Measurements from ENCODE around the gene GSG1L2.

GSG1L2 gene

DNA sequence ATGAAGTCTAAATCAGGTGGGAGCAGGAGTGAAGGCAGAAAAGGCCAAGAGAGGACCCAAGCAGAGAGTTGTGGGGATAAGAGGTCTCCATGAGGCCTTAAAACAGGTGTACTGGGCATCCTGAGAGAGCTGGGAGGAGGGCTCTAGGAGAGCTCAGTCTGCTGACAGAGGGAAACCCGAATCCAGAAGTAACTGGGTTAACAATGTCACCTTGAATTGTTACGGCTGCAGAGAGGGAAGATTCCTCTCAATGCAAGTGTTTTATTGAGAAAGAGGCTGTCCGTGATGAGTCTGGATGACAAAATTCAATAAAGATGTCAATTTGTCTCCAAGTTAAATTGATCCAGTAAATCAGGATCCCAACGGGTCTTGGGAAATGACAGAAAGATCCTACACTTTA is 38.8 kb downstream of the GSG1L2 start:
- Histone ChIP-seq H3K9me3 (ENCODE audit: control insufficient read depth, low read length) (no peaks in the 10 kb centered on the region), H3K27me3 (ENCODE audit: control insufficient read depth, insufficient read depth, low read length) (no peaks in the 10 kb centered on the region), H3K36me3 (ENCODE audit: control insufficient read depth, insufficient read depth, low read length) (no peaks in the 10 kb centered on the region), H3K9ac (ENCODE audit: low read length) (no peak overlapping the region), H3K4me1 (ENCODE audit: control insufficient read depth, insufficient read depth, low read length) (no peaks in the 10 kb centered on the region), H3K4me3 (ENCODE audit: low read length) (no peak overlapping the region)

DNA sequence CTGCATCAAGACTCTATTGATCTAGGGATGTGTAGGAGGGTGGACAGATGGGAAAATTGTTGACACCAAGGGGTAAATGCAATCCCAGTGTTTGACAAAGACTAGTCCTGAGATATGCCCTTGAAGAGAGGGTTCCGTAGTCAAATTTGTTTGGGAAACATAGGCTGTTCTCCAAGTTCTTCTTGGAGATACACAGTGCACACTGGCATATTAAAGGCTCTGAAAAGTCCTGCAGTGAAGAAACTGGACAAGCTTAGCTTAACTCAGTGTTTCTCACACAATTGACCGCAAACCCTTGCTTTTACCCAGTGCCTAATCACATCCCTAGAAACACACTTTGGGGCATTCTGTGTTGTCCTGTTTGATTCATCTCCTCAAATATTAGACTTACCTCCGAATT is 41.3 kb downstream of the GSG1L2 start:
- Histone ChIP-seq H3K27me3 (ENCODE audit: control insufficient read depth, insufficient read depth, low read length) (no peaks in the 10 kb centered on the region), H3K9ac (ENCODE audit: low read length) (no peak overlapping the region), H3K4me1 (ENCODE audit: control insufficient read depth, insufficient read depth, low read length) (no peaks in the 10 kb centered on the region), H3K4me3 (ENCODE audit: low read length) (no peak overlapping the region), H3K9me3 (ENCODE audit: control insufficient read depth, low read length) (no peaks in the 10 kb centered on the region), H3K36me3 (ENCODE audit: control insufficient read depth, insufficient read depth, low read length) (no peaks in the 10 kb centered on the region)

DNA sequence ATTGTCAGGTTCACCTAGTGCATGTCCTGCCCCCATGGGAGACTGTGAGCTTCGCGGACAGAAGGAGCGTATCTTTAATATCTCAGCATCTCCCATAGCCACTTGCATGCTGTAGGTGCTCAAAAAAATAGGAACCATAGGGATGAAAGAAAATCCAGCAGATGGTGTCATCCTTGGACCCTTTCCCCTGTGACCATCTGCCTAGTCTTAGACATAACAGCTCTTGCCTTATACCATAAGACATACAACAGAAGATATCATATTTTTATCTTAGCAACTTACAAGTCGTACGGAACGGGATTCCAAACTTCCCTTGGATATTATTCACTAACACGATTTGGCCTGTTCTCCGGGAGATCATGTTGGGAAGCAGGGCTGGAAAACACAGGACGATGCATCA is 45.0 kb downstream of the GSG1L2 start:
- Histone ChIP-seq H3K4me3 (ENCODE audit: low read length) (no peak overlapping the region), H3K9ac (ENCODE audit: low read length) (no peak overlapping the region), H3K27me3 (ENCODE audit: control insufficient read depth, insufficient read depth, low read length) (no peaks in the 10 kb centered on the region), H3K36me3 (ENCODE audit: control insufficient read depth, insufficient read depth, low read length) (no peaks in the 10 kb centered on the region), H3K4me1 (ENCODE audit: control insufficient read depth, insufficient read depth, low read length) (no peaks in the 10 kb centered on the region), H3K9me3 (ENCODE audit: control insufficient read depth, low read length) (no peaks in the 10 kb centered on the region)

DNA sequence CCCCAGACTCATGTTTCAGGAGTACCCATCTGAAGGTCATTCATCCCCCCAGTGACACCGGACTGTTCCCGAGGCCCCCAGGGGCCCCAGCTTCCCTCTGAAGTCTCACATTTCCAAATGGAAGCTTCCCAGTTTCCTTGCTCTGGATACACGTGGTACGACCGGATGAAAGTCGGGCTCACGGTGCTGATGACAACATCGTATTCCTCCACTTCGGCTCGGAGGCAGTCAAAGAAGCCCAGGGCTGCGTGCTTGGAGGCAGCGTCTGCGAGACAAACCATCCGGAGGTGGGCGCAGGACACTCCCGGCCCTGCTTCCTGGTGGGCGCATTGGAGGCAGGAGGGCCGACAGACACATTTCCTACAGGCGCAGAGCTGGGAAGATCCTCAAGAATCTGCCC is 49.2 kb downstream of the GSG1L2 start:
- H3K36me3 ChIP-seq (ENCODE audit: control insufficient read depth, insufficient read depth, low read length) = no peaks in the 10 kb centered on the region
- no peak overlapping the region for H3K9ac ChIP-seq (ENCODE audit: low read length)
- H3K9me3 ChIP-seq (ENCODE audit: control insufficient read depth, low read length) = no peaks in the 10 kb centered on the region
- H3K4me3 ChIP-seq (ENCODE audit: low read length) = no peak overlapping the region
- H3K4me1 ChIP-seq (ENCODE audit: control insufficient read depth, insufficient read depth, low read length) = no peaks in the 10 kb centered on the region
- peaks cover 1% of the 10 kb centered on the region for H3K27me3 ChIP-seq (ENCODE audit: control insufficient read depth, insufficient read depth, low read length)

DNA sequence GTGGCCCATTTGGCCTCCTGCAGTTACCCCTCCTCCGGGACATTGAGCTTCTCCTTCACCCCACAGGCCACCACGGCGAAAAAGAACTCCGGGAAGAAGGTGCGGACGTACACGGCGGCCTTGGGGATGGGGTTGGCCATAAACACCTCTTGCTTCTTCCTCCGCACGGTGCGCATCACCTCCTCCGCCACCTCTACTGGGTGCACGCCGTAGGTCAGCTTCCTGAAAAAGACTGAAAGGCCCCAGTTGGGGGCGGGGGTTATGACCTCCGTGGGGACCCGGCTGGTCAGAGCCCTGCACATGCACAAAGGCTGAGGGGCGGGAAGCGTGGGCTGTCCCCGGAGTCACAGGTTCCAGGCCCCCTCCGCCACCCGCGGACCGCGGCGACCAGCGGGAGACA is 50.4 kb downstream of the GSG1L2 start:
- Histone ChIP-seq H3K4me1 (ENCODE audit: control insufficient read depth, insufficient read depth, low read length) (no peaks in the 10 kb centered on the region), H3K4me3 (ENCODE audit: low read length) (no peak overlapping the region), H3K9ac (ENCODE audit: low read length) (no peak overlapping the region), H3K36me3 (ENCODE audit: control insufficient read depth, insufficient read depth, low read length) (no peaks in the 10 kb centered on the region), H3K27me3 (ENCODE audit: control insufficient read depth, insufficient read depth, low read length) (peaks cover 3% of the 10 kb centered on the region), H3K9me3 (ENCODE audit: control insufficient read depth, low read length) (no peaks in the 10 kb centered on the region)

DNA sequence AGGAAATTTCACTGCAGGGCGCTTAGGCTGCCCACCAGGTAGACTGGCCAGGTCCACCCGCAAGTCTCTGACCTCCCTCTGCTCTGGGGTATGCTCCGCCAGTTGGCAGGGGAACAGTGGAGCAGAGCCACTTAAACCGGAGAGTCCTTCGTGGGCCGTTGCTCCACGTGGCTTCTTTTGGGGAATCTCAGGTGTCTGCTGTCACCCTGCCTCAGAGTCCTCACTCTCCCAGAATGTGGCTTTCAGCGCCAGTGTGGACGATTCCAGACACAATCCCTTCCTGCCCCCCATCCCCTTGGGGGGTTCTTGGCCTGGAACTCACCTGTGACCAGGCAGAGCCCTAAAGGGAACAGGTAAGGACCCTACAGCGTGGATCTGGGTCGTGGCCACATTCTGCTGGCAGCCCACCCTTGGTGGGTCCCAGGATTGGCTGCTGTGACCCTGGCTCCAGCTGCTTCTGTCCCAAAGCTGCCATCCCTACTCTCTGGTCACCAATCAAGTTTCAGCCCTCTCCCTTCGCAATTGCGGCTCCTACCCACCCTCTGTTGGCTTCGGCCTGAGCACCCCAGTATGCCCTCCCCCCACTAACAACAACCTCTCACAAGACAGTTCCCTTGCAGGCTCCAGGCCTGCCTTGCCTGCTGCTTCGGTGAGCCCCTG is 52.7 kb downstream of the GSG1L2 start:
- H3K27me3 ChIP-seq (ENCODE audit: control insufficient read depth, insufficient read depth, low read length) = peaks cover 3% of the 10 kb centered on the region
- no peaks in the 10 kb centered on the region for H3K4me1 ChIP-seq (ENCODE audit: control insufficient read depth, insufficient read depth, low read length)
- no peak overlapping the region for H3K9ac ChIP-seq (ENCODE audit: low read length)
- H3K36me3 ChIP-seq (ENCODE audit: control insufficient read depth, insufficient read depth, low read length) = no peaks in the 10 kb centered on the region
- no peak overlapping the region for H3K4me3 ChIP-seq (ENCODE audit: low read length)
- H3K9me3 ChIP-seq (ENCODE audit: control insufficient read depth, low read length) = no peaks in the 10 kb centered on the region

DNA sequence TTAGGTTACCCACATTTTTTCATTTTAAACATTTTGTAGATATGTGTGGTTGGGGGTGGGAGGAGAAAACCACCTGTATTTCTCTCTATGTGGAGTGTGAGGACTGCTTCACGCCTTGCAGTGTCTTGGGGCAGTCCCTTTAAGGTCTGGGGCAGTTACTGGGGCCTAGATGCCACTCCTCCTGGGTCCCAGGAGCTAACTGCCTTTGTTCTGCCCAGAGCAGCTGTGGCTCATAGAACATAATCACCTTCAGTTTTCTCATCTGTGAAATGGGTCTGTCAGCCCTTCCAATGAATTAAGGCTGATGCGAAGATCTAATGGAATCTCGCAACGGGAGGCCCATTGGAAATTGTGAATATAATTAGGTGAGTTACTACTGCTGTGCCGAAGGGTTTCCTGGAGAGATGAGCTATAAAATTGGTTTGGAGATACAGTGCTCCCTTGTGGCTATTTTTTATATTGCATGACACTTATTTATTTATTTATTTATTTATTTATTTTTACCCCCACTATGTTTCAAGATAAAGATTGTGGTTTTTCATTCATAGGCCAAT is 53.4 kb downstream of the GSG1L2 start:
- H3K9me3 ChIP-seq (ENCODE audit: control insufficient read depth, low read length) = no peaks in the 10 kb centered on the region
- no peak overlapping the region for H3K9ac ChIP-seq (ENCODE audit: low read length)
- H3K4me1 ChIP-seq (ENCODE audit: control insufficient read depth, insufficient read depth, low read length) = no peaks in the 10 kb centered on the region

DNA sequence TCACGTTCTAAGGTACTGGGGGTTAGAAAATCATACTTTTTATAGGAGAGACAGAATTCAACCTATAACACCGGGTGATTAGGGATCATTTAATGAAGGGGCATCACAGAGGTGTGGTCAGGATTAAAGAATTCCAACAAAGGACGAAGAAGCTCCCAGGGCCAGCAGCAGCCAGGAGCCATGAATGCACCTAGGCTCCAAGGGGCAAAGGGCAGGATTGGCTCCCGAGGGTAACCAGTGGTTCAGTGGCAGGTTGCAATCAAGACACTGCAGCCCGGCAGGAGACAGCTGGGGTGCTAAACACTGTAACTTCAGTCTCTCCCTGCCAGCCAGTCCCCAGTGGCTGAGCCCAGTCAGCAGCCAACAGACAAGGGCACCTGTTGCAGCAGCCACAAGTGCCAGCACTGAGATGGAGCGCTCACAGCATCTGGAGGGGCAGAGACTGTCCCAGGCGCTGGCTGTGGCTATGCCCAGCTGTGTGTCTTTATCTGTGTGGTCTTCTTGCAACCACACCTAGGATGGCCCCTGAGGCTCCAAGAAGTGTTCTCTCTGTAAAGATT is 54.4 kb downstream of the GSG1L2 start:
- peaks cover 3% of the 10 kb centered on the region for H3K27me3 ChIP-seq (ENCODE audit: control insufficient read depth, insufficient read depth, low read length)
- H3K4me1 ChIP-seq (ENCODE audit: control insufficient read depth, insufficient read depth, low read length) = no peaks in the 10 kb centered on the region
- H3K4me3 ChIP-seq (ENCODE audit: low read length) = no peak overlapping the region
- H3K36me3 ChIP-seq (ENCODE audit: control insufficient read depth, insufficient read depth, low read length) = no peaks in the 10 kb centered on the region
- H3K9ac ChIP-seq (ENCODE audit: low read length) = no peak overlapping the region
- no peaks in the 10 kb centered on the region for H3K9me3 ChIP-seq (ENCODE audit: control insufficient read depth, low read length)

More for the DNA sequence above, 53.4 kb downstream of the GSG1L2 start:
- H3K4me3 ChIP-seq (ENCODE audit: low read length) = no peak overlapping the region
- no peaks in the 10 kb centered on the region for H3K36me3 ChIP-seq (ENCODE audit: control insufficient read depth, insufficient read depth, low read length)
- H3K27me3 ChIP-seq (ENCODE audit: control insufficient read depth, insufficient read depth, low read length) = peaks cover 3% of the 10 kb centered on the region

DNA sequence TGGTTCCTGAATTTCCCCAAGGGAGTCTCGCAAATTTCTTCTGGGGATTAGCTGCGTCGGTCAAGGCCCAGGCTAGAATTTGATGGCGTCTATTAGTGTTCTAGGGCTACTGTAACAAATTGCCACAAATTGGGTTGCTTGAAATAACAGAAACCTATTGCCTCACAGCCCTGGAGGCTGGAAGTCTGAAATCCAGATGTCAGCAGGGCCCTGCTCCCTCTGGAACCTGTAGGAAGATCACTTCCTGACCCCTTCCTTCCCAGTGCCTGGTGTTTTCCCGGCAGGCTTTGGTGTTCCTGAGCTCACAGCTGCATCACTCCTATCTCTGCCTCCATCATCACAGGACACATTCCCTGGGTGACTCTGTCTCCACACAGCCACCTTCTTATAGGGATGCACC is 54.9 kb downstream of the GSG1L2 start:
- H3K27me3 ChIP-seq (ENCODE audit: control insufficient read depth, insufficient read depth, low read length) = peaks cover 3% of the 10 kb centered on the region
- no peaks in the 10 kb centered on the region for H3K36me3 ChIP-seq (ENCODE audit: control insufficient read depth, insufficient read depth, low read length)
- no peaks in the 10 kb centered on the region for H3K9me3 ChIP-seq (ENCODE audit: control insufficient read depth, low read length)
- no peak overlapping the region for H3K4me3 ChIP-seq (ENCODE audit: low read length)
- H3K4me1 ChIP-seq (ENCODE audit: control insufficient read depth, insufficient read depth, low read length) = no peaks in the 10 kb centered on the region
- no peak overlapping the region for H3K9ac ChIP-seq (ENCODE audit: low read length)

DNA sequence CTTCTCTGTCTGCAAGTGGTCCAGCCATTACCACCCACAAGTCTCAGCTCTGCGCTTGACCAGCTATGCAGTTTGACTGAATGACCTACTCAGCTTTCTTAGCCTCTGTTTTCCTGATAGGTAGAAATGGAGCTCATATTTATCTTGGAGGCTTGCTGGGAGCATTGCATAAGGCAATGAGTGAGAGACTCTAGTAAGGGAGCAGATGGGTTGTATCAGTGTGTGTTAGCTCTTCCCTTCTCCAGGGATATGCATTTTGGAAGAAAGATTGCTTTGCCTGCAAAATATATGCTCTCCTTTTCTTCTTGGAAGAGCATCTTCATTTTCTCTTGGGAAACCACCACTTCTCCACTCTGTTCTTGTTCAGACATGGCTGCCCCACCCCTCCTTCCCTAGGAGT is 56.6 kb downstream of the GSG1L2 start:
- H3K27me3 ChIP-seq (ENCODE audit: control insufficient read depth, insufficient read depth, low read length) = peaks cover 3% of the 10 kb centered on the region
- H3K36me3 ChIP-seq (ENCODE audit: control insufficient read depth, insufficient read depth, low read length) = no peaks in the 10 kb centered on the region
- no peaks in the 10 kb centered on the region for H3K4me1 ChIP-seq (ENCODE audit: control insufficient read depth, insufficient read depth, low read length)
- no peaks in the 10 kb centered on the region for H3K9me3 ChIP-seq (ENCODE audit: control insufficient read depth, low read length)
- H3K9ac ChIP-seq (ENCODE audit: low read length) = no peak overlapping the region
- no peak overlapping the region for H3K4me3 ChIP-seq (ENCODE audit: low read length)

DNA sequence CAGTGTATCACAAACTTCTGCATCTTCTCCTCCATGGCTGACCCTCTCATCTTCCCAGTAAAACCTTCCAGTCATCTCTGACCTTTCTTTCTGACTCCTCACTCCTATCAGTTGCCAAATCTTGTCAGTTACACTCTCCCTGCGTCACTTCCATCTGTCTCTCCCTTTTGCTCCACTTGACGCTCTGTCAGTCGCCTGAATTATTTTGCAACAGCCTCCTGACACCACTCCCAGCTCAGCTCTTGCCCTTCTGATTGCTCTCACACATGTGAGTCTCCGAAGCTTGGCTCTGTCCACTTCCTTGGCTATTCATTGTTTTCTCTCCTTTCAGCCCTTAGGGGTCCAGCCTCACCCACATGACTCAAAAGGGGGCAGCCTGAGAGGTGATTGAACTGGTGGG is 58.2 kb downstream of the GSG1L2 start:
- Histone ChIP-seq H3K4me3 (ENCODE audit: low read length) (no peak overlapping the region), H3K4me1 (ENCODE audit: control insufficient read depth, insufficient read depth, low read length) (no peaks in the 10 kb centered on the region), H3K9me3 (ENCODE audit: control insufficient read depth, low read length) (no peaks in the 10 kb centered on the region), H3K9ac (ENCODE audit: low read length) (no peak overlapping the region), H3K36me3 (ENCODE audit: control insufficient read depth, insufficient read depth, low read length) (no peaks in the 10 kb centered on the region), H3K27me3 (ENCODE audit: control insufficient read depth, insufficient read depth, low read length) (peaks cover 3% of the 10 kb centered on the region)

DNA sequence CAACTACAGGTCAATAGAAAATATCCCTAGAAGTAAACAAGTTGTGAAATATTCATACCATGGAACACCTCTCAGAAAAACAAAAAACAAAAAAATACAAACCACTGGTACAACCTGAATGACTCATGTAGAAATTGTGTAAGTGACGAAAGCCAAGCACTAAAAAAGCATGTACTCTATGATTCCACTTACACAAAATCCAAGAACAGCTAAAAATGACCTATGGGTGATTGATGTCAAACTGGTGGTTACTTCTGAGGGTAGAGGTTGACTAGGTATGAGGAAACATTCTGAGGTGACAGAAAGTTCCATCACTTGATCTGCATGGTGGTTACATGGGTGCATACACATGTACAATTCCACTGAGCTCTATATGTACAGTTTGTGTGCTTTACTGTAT is 61.6 kb downstream of the GSG1L2 start:
- no peaks in the 10 kb centered on the region for H3K4me1 ChIP-seq (ENCODE audit: control insufficient read depth, insufficient read depth, low read length)
- no peaks in the 10 kb centered on the region for H3K27me3 ChIP-seq (ENCODE audit: control insufficient read depth, insufficient read depth, low read length)
- no peak overlapping the region for H3K9ac ChIP-seq (ENCODE audit: low read length)
- H3K36me3 ChIP-seq (ENCODE audit: control insufficient read depth, insufficient read depth, low read length) = no peaks in the 10 kb centered on the region
- H3K9me3 ChIP-seq (ENCODE audit: control insufficient read depth, low read length) = no peaks in the 10 kb centered on the region
- H3K4me3 ChIP-seq (ENCODE audit: low read length) = no peak overlapping the region
